AG09309 (cell line): ENCODE measurements around the gene GLCCI1.

Experiments used
- DNase-seq: peaks from one replicate; pipeline ENCODE4 v3.0.0-alpha.2; 2010; ENCODE audit warnings: low read depth
- H3K4me3 ChIP-seq: 2 replicates; pipeline ENCODE4 v1.5.1; 2011; ENCODE audit warnings: mild to moderate bottlenecking, low read depth, low read length, moderate library complexity; ENCODE audit not compliant: control insufficient read depth
- TF ChIP-seq, protein P1 (sequence below): IDR thresholded peaks from 2 replicates; pipeline ENCODE4 v1.5.1; 2011; ENCODE audit warnings: mild to moderate bottlenecking, low read depth, low read length, inconsistent platforms; ENCODE audit not compliant: insufficient read depth, control insufficient read depth; ENCODE audit errors: missing control alignments

GLCCI1 gene

DNA sequence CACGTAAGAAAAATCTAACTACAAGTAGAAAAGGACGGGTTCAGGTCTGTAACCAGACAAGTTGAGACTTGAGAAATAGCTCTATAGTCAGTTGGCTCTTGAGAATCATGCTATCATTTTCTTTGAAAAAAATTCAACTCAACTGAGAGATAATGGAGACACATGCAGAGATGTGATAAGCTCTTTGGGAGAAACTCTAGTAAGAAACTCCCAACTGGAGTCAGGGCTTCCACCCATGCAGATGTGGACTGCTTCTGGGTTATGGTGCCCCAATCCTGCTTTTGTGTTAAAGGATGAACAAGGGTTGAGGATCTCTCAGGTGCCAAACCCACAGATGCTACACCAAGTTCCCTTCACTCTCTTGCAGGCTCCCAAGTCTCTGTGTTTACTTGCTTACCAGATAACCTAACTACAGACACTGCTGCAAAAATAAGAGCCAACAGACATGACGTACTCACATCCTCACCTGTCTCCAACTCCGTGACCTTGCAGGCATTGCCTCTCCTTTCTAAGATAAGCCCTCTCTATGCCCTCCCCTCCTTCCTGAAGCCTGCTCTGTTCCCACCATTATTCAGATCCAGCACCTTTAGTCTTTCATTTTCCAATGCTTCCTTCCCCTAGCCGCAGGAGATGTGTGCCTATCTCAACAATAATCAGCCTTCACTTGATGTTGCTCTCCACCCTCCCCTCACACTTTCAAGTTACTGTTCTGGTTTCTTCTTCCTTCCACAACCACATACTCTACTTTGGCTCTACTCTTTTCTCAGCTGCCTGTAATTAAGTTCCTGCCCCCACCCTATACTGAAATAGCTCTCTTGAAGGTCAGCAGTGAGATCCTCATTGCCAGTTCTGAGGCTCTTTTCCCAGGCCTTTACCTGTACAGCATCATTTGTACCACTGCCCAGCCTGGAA is 163.4 kb downstream of the GLCCI1 start:
- DNase-seq, result no peak
- TF ChIP-seq, protein P1, sequence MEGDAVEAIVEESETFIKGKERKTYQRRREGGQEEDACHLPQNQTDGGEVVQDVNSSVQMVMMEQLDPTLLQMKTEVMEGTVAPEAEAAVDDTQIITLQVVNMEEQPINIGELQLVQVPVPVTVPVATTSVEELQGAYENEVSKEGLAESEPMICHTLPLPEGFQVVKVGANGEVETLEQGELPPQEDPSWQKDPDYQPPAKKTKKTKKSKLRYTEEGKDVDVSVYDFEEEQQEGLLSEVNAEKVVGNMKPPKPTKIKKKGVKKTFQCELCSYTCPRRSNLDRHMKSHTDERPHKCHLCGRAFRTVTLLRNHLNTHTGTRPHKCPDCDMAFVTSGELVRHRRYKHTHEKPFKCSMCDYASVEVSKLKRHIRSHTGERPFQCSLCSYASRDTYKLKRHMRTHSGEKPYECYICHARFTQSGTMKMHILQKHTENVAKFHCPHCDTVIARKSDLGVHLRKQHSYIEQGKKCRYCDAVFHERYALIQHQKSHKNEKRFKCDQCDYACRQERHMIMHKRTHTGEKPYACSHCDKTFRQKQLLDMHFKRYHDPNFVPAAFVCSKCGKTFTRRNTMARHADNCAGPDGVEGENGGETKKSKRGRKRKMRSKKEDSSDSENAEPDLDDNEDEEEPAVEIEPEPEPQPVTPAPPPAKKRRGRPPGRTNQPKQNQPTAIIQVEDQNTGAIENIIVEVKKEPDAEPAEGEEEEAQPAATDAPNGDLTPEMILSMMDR, result no peak
- H3K4me3 ChIP-seq, result no peak overlapping the region

DNA sequence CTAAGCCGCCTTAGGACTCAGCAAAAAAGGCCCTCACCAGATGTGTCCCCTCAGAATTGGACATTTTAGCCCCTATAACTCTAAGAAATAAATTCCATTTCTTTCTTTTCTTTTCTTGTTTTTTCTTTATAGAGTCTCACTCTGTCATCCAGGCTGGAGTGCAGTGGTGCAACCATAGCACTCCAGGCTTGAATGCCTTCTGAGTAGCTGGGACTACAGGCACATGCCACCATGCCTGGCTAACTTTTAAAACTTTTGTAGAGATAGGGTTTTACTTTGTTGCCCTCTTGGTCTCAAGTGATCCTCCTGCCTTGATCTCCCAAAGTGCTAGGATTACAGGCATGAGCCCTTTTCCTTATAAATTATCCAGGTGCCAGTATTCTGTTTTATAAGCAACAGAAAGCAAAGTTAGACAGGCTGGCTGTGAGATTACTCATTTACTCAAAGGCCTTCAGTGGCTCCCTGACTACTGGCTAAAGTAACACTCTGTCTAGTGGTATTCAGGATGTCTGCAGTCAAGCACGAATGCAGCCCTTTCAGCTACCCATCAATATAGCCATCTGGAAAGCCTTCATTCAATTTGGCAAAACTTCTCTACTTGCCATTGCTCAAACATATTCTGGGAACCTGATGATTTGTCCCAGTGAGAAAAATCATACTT is 164.7 kb downstream of the GLCCI1 start:
- H3K4me3 ChIP-seq, result no peak overlapping the region
- no peak for DNase-seq
- TF ChIP-seq, protein P1, result no peak

DNA sequence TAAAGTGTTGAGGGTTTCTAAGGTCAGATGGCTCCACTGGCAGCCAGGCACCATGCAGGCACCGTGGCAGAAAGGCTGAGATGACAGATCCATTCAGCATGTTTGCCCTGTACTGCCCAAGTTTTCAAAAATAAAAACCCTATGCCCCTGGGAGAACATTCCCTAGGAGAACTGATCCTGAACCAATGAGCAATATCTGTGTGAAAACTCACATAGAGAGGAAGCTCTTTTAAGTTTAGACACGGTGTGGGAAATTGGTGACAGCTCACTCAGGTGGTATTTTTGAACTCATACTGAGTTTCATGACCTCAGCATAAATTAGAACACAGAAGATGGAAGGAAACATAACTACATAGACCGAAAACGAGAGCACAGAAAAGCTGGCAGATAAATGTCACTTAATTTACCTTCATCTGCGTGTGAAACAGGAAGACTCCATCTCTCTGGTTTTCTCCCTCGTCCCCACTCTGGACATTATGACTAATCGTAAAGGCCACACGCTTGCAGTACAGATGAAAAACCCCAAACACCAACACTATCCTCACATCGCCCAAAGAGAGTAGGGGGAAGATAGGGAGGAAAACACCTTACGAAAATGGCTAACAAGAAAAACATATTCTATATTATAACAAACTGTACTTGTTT is 165.6 kb downstream of the GLCCI1 start:
- DNase-seq, result no peak
- no peak overlapping the region for H3K4me3 ChIP-seq
- TF ChIP-seq, protein P1, result no peak

DNA sequence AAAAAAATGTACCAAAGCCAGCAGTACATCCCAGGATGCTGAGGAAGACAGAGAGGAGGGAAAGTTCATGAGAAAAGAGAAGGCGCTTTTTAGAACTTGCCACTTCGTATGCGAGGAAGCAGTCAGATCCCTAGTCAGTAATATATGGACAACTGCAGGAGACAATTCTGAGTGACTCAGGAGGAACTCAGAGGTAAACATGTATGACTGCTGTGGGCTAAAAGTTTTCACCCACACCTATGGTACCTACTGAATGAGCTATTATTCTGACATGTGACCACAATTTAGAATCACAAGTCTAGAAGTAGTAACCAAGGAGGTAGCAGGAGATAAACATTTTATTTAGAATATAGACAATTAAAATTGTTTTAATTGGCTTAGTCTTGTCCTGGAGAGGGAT is 166.8 kb downstream of the GLCCI1 start:
- TF ChIP-seq, protein P1, result no peak
- no peak overlapping the region for H3K4me3 ChIP-seq
- no peak for DNase-seq

DNA sequence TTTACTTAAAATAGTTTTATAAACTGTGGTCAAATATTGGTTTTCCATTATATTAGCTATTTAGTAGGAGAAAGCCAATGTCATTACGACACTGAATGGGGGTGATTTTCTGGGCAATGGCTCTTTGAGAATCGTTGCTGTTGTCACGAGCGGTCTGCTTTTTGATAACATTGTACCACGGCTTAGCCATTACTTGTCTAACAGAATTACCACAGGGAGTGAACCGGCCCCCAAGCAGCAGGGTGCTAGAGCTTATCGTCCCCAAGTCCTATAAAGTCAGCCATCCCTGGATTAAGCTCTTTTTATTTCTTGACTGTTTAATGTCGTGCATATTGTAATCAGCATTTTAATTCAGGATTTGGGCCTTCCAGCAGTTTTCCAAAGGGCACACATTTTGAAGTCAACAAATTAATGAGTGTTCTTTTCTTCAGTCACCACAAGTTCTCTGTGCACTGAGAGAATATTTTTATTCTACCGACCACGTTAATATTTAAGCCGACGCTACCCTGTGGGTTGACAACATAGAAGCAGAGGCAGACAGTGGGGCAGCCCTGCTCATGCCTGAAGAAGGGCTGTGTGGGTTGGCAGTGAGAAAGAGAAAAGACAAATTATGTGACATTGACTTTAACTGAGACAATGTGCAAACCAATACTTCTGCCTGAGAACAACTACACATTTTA is 167.6 kb downstream of the GLCCI1 start:
- TF ChIP-seq, protein P1, result no peak

More for the DNA sequence above, 167.6 kb downstream of the GLCCI1 start:
- no peak for DNase-seq
- H3K4me3 ChIP-seq, result no peak overlapping the region
